Measurements from ENCODE around the gene EHF.

- TF ChIP-seq PPARA (CRISPR knock-in tag; IDR thresholded peaks at IDR 0.05; ENCODE audit: borderline replicate concordance) (no peak), ZNF8 (CRISPR knock-in tag; IDR thresholded peaks at IDR 0.05) (no peak), ZNF70 (CRISPR knock-in tag; IDR thresholded peaks at IDR 0.05) (no peak), SNAI2 (CRISPR knock-in tag; IDR thresholded peaks at IDR 0.05) (no peak), TSHZ2 (CRISPR knock-in tag; IDR thresholded peaks at IDR 0.05) (no peak), ZFP30 (CRISPR knock-in tag; IDR thresholded peaks at IDR 0.05) (no peak), RARB (CRISPR knock-in tag; IDR thresholded peaks at IDR 0.05) (no peak), GLIS3 (CRISPR knock-in tag; IDR thresholded peaks at IDR 0.05) (no peak), ARNTL (CRISPR knock-in tag; IDR thresholded peaks at IDR 0.05; ENCODE audit: borderline replicate concordance, low read depth) (no peak), PATZ1 (CRISPR knock-in tag; IDR thresholded peaks at IDR 0.05; ENCODE audit: borderline replicate concordance) (no peak), CREB5 (CRISPR knock-in tag; IDR thresholded peaks at IDR 0.05; ENCODE audit: low read depth) (no peak)
These were observed 15.2 kb downstream of the EHF start for GRCh38 chr11:34636127-34636526.
